GM10266 (cell line): ENCODE measurements around the gene C1QTNF2.

Experiments
- DNase-seq: peaks from one replicate; pipeline ENCODE4 v3.0.0; 2012; ENCODE audit errors: extremely low spot score
- CTCF ChIP-seq: IDR thresholded peaks from 2 replicates; pipeline ENCODE4 v1.5.1; 2012; ENCODE audit warnings: mild to moderate bottlenecking, low read depth; ENCODE audit not compliant: control insufficient read depth, insufficient read depth; ENCODE audit errors: missing control alignments

C1QTNF2 gene

GRCh38 chr5:160369990-160370712 lies at the start of gene C1QTNF2:
C1QTNF2 (minus strand) TSS chr5:160370626; CDS start chr5:160355011, 15,615 bp downstream.
- DNase-seq: no peak
- no peak for TF ChIP-seq CTCF

- DNase-seq: no peak
- no peak for TF ChIP-seq CTCF
These were observed 49.8 kb upstream of the C1QTNF2 start for GRCh38 chr5:160420331-160420610.

- no peak for TF ChIP-seq CTCF
- DNase-seq: no peak
These were observed 49.3 kb upstream of the C1QTNF2 start for GRCh38 chr5:160419458-160420330.

GRCh38 chr5:160418561-160419457 lies 48.4 kb upstream of the C1QTNF2 start, which contains the start of gene SLU7:
SLU7 (minus strand) TSS chr5:160419081; CDS start chr5:160415294, 3,787 bp downstream.
- no peak for TF ChIP-seq CTCF
- DNase-seq: peak; percentile 88

- no peak for TF ChIP-seq CTCF
- DNase-seq: peak; percentile 87
These were observed 29.3 kb upstream of the C1QTNF2 start, which contains the start of gene FAM200C for GRCh38 chr5:160399402-160400353. FAM200C (minus strand) TSS chr5:160400054; CDS start chr5:160395490, 4,564 bp downstream.

- TF ChIP-seq CTCF: no peak
- no peak for DNase-seq
These were observed 28.4 kb upstream of the C1QTNF2 start for GRCh38 chr5:160398806-160399205.
